HG02763 (cell line): ENCODE measurements around the gene DLX6.

Experiments used
- ATAC-seq: cut with Tn5 transposase; IDR thresholded peaks from one replicate; pipeline ENCODE4 v1.9.1; 2021; ENCODE audit warnings: mild to moderate bottlenecking, moderate library complexity; ENCODE audit not compliant: unreplicated experiment

The DLX6 gene

DNA sequence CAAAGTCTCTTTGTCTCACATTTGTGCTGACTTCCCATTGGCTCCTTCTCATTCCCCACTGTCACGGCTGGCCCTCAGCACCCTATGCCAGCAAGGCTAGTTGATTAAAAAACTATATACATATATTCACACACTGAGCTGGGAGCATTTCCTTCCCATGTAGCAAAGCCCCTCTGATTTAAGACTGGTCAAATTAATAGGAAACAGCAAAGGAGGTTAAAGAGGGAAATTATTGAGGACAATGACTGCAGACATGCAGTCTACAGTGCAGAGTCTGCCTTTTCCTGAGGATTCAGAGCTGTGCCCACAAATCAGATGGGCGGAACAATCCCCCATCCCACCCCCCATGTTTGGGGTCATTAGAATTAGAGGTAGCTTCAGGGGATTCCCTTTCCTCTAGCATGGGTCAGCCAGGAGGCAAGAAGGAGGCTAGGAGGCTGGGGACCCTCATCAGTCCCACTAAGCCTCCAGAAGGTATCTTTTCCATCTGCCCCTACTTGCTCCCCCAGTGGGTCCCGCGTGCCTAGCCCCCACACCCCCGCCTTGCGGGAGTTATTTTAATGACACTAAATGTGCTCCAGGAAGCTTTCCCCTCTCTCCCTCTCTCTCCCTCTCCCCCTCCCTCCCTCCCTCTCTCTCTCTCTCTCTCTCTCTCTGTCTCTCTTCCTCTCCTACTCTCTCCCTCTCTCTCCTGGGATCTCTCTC, 9.8 kb upstream of the DLX6 start:
- no peak for ATAC-seq

DNA sequence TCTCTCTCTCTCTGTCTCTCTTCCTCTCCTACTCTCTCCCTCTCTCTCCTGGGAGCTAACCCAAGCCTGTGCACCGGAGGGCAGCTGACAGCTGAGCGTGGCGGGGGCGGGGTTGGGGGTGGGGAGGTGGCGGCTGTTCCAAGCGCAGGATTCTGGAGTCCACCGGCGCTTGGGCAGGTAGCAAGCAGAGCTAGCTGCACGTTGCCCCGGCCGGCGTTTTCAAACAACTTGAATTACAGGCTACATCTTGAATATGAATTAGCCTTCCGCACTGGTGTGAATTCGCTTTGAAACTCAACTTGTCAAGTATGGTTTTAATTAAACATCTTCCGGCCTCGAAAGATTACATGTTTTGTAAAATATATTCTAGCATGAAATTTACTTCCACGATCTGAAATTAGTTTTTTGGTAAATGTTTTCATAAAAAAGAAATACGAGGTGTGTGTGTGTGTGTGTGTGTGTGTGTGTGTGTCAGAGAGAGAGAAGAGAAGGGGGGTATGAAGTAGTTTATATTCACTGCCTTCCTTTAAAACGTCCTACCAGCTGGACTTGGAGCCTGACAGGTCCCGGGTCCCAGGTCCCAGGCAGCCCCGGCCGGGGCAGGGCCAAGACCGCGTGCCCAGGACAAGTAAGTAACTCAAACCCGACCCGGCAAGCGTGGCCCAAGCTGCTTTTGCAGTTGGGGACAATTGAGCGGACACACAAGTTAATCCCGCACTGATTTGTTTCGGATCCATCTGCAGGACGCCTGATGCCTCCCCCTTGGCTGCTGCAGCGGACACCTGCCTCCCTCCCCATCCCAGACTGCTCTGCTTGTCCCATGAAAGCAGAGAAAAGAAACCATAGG, 9.0 kb upstream of the DLX6 start:
- ATAC-seq: no peak

GRCh38 chr7:96996958-96997511, 8.3 kb upstream of the DLX6 start:
- ATAC-seq: no peak

DNA sequence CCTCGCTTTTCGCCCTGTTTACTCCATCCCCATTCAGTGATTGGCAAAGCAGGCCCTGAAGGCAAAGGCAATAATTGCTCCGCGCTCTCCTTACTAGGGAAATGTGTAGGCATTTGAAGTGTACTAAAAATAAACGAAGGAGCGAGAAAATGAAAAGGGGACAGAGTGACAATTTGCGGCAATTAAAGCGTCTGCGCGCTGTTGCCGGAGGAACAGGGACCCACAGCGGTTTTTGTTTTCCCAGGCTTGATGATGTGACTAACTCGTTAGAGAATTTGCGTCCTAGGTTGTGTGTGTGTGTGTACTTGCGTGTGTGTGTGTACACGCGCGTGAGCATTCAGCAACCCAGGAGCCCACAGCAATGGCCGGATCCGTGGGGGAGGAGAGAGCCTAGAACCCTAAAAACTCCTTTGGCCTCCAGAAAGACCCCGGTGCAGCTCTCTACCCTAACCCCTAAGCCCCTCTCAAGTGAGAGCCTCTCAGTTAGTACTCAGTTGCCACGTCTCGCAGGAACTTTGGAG, 7.8 kb upstream of the DLX6 start:
- ATAC-seq: no peak

GRCh38 chr7:96998333-96998732, 7.0 kb upstream of the DLX6 start:
- ATAC-seq: no peak

DNA sequence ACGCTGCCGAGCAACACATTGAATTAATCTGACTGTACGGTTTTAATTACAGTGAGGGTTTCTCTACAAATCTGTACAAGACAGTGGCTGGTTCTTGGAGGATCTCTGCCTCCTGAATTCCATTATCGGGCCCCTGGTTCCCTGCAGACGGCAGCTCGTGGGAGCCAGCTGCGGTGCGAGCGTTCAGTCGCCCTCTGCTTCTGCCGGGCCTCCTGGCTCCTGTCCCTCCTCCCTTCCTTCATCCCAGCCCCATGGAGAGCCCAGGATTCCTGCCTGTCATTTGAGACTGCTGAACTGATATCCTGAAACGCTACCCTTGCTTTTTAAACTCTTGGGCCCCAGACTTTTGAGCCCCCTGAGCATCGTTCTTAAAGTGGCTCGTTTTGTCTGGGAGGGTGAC, 6.6 kb upstream of the DLX6 start:
- ATAC-seq: no peak

- no peak for ATAC-seq
Observed at GRCh38 chr7:97001221-97001620, 4.1 kb upstream of the DLX6 start.

DNA sequence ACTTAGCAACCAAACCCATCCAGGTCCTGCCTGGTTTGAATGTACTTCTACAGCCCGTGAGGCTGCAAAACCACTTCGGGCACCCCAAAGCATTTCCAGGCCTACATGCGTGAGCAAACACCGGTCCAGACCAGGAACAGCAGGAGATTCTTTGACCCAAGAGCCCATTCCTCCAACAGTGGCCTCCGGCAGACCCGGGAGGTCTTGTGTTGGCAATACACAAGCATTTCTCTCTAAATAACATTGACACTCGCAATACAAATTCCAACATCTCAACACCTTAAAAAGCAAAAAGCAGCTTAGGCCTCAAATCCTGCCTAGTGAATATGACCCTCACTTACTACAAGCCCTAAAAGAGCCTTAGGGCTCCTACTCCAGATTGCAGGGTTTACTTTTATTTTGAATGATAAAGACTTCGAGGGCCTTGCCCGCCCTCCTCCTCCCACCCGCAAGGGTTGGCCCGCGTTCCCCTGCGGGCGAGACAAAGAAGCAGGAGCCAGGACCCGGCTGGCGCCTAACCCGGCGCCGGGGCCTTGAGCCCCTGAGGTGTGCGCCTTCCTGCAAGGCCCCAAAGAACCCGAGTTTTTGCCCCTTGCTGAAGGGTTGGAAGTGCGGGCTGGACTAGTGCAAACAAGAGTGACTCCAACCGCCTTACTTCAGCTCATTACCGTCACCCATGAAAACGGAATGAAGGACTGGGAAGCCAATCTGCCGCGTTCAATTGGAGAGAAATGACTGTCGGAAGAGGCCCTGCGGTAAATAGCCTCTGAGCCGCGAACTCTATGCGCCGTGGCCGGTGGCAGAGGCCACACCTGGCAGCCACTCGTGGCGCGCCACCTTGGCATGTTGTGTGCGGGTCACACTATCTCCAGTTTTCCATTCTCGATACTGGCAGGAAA, 3.4 kb upstream of the DLX6 start:
- no peak for ATAC-seq

DNA sequence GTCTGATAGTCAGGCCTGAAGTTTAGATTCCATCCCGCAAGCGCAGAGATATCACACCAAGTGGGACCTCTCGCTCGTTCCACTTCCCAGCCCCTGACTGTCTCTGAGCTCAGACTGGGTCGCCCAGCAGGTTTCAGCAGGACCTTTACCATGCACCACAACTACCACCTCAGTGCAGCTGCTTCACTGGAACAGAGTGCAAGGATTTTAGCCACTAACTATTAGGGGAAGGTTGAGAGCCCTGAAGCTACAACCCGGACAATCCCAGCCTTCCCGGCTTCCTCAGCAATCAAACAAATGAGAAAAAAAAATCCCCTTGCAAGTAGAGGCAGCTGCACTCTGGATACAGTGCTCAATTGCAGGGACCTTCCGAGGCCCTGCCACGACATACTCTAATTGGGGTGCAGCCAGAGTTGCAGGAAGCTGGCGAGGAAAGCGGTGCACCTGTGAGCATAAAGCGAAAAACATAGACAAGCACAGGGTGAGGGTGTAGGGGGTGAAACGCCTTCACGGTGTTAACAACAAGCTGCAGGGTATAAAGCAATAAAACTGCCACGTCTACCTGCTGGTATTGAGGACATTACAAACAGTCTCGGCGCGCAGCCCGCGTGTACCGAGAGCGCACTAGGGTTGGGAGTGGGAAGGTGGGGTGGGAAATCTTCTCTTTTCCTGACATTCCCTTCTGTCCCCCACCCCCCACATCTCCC, 2.6 kb upstream of the DLX6 start:
- no peak for ATAC-seq

DNA sequence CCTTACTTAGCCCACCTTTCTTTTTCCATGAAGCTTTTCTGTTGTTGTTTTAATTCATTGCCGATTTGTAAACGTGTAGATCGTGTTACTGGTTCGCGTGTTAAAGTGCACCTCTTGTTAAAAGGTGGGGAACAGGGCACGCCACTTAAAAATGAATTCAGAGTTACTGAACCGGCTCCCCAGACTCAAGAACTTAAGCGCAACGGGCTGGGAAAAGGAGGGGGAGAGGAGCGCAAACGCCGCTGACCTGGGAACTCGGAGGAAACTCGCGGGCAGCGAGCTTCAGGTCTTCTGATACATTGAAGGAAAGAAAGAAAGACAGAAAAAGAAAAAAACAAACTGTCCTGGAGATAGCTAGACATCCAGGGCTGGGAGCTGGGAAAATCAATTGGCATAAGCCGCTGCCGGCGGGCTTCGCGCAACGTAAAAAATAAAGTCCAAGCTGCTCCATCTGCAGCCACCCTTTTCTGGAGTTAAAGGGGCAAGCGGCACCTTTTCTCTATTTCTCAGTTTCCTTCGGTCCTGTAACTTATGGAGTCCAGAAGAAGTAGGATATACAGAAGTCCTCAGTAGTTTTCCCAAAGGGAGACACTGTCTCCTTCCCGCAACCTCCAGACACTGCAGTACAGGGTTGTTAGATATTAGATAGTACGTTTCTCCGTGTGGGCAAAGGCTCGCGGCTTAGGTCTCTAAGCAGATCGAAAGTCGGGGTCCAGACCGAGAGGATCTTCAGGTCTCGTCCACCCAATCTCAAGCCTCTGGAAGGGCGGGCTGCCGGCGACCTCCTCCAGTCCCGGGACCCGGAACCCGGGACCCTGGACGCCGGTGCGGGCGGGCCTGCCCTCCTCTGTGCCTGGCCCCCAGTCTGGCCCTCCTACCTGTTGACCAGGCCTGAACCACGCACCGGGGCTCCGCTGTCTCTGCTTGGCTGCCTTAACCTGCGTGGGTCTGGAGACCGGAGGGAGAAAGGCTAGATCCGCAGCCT, 1.8 kb upstream of the DLX6 start:
- no peak for ATAC-seq

DNA sequence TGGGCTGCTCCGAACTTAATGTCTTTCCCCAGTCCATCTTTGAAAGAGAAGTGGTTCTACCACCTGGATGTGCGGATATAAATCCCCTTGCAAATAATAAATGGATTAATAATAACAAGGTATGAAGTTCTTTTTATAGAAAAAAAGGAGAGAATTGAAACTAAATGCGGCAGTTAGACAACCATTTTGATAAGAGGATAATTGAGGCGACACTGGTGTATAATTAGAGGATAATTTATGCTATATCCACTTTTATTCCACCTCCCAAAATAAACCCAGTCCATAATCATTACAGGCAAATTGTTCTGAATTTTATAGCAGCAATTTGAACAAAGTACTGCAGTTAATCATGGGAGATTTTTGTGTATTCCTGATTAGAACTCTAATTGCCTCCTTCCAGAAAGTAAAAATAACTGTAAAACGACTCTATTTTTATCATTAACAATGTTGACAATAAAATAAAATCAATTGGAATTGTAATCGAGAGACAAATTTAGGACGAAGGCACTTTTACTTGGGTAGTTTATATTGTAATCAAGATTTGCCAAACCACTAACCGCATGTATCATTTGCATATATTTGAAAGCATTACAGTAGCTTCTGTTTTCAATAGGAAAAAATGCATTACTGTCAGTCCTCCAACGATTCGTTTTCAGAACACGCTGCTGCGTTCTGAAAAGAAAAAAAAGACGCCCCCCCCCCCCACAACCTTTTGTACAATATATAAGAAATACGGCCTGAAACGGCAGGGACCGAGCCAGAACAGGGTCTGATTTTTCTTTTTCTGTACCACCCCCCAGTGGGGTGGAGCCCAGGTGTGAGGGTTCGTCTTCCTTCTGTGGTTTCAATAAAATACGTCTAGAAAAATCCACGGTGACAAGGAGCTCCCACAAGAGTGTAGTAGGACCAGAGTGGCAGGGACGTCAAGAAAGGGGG, 838 bp upstream of the DLX6 start:
- no peak for ATAC-seq

DNA sequence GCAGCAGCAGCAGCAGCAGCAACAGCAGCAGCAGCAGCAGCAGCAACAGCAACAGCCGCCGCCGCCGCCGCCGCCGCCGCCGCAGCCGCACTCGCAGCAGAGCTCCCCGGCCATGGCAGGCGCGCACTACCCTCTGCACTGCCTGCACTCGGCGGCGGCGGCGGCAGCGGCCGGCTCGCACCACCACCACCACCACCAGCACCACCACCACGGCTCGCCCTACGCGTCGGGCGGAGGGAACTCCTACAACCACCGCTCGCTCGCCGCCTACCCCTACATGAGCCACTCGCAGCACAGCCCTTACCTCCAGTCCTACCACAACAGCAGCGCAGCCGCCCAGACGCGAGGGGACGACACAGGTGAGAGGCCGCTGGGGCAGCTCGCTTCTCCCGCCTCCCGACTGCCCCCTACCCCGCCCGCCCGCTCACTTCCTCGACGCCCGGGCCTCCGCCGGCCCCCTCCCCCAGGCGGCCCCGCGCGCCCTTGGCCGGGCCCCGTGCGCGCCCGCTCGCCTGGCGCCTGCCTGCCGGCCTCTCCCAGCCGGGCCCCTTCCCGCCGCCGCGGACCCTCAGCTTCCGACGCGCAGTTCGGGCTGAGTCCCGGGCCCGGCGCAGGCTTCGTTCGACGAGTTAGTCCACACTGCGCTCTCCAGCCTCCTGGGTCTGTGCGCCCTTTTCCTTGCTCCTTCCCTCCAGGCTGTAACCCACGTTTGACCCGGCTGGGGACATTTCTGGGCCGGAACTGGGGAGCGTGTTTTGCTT, 882 bp downstream of the DLX6 start:
- no peak for ATAC-seq

- ATAC-seq: no peak
Observed at GRCh38 chr7:97006816-97007582, 1.6 kb downstream of the DLX6 start.

DNA sequence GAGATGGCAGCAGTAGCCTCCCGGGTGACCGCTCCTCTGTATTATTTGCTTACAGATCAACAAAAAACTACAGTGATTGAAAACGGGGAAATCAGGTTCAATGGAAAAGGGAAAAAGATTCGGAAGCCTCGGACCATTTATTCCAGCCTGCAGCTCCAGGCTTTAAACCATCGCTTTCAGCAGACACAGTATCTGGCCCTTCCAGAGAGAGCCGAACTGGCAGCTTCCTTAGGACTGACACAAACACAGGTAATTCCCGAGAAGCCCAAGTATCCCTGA, 2.2 kb downstream of the DLX6 start:
- no peak for ATAC-seq

- ATAC-seq: no peak
Observed at GRCh38 chr7:97008275-97008917, 3.0 kb downstream of the DLX6 start.
